Measurements from ENCODE around the gene DAAM1.

- no peak for TF ChIP-seq CTCF (IDR thresholded peaks at IDR 0.05)
- no peak for TF ChIP-seq POLR2A (IDR thresholded peaks at IDR 0.05)
Measured at GRCh38 chr14:59374048-59374447, 185.6 kb downstream of the DAAM1 start.
